ENCODE data around the gene GHR.

DNA sequence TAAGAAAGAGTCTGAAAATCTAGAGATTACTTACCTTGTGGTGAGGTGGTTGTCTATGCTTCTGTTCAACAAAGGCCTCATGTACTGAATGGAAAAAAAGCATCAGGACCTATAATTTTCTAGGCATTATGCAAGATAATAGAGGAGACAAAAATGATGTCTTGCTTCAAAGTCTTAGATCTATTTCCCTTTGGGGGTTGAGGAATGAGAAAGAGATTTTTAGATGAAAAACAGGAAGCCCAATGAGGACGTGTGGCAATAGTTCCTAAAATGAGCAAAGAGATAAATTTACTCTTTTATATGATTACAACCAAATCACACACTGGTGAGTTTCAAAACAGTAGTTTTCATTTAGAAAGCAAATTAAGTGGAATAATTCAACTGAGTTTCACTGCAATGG, 99.5 kb downstream of the GHR start:
- TF ChIP-seq, protein P1, sequence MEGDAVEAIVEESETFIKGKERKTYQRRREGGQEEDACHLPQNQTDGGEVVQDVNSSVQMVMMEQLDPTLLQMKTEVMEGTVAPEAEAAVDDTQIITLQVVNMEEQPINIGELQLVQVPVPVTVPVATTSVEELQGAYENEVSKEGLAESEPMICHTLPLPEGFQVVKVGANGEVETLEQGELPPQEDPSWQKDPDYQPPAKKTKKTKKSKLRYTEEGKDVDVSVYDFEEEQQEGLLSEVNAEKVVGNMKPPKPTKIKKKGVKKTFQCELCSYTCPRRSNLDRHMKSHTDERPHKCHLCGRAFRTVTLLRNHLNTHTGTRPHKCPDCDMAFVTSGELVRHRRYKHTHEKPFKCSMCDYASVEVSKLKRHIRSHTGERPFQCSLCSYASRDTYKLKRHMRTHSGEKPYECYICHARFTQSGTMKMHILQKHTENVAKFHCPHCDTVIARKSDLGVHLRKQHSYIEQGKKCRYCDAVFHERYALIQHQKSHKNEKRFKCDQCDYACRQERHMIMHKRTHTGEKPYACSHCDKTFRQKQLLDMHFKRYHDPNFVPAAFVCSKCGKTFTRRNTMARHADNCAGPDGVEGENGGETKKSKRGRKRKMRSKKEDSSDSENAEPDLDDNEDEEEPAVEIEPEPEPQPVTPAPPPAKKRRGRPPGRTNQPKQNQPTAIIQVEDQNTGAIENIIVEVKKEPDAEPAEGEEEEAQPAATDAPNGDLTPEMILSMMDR (IDR thresholded peaks at IDR 0.05) = no peak
- no peak for TF ChIP-seq POLR2A (IDR thresholded peaks at IDR 0.05)
